ENCODE data around the gene CNTNAP2.

The CNTNAP2 gene

DNA sequence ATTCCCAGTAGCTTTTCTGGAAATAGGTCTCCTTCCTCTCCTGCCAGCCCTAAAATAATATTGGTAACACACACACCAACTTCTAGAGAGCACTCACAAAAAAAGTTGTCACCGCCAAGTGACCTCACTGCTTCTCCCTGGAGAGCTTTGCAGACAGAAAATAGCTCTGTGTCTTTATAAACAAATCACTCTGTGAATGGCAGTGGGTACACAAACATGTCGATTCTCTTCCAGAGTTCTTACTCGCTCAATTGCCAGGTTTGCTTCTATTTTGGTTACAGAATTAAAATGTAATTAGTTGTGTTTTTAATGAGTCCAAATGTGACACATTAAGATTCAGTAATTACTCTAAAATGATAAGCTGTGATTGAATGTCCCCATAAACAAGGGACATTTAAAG lies 1824.8 kb downstream of the CNTNAP2 start:
- no peak for DNase-seq (ENCODE audit: low spot score)

- DNase-seq (ENCODE audit: low spot score), result no peak
Observed at GRCh38 chr7:147944321-147944720, 1827.7 kb downstream of the CNTNAP2 start.

GRCh38 chr7:147952918-147953317 lies 1836.3 kb downstream of the CNTNAP2 start:
- DNase-seq (ENCODE audit: low spot score), result no peak

GRCh38 chr7:147968046-147968610 lies 1851.5 kb downstream of the CNTNAP2 start:
- no peak for DNase-seq (ENCODE audit: low spot score)

GRCh38 chr7:147971606-147972110 lies 1855.1 kb downstream of the CNTNAP2 start:
- no peak for DNase-seq (ENCODE audit: low spot score)

- no peak for DNase-seq (ENCODE audit: low spot score)
Observed at GRCh38 chr7:147978201-147978600, 1861.6 kb downstream of the CNTNAP2 start.

DNA sequence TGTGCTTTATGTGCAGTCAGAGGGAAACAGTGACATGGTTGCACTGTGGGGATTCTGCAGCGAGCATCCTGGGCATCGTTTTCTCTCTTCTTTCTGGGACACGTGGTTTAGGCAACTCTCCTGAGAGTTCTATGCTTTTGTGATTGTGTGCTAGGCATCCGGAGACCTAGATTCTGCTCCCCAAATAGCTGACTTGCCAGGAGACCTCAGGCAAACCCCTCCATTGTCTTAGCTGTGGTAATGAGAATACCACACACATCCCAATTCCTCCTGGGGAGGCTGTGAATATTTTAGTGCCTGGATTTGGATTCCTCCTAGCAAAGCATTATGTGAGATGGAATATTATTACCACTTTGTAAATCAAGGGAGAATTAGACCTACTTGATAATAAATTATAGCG lies 1862.0 kb downstream of the CNTNAP2 start:
- DNase-seq (ENCODE audit: low spot score), result no peak

DNA sequence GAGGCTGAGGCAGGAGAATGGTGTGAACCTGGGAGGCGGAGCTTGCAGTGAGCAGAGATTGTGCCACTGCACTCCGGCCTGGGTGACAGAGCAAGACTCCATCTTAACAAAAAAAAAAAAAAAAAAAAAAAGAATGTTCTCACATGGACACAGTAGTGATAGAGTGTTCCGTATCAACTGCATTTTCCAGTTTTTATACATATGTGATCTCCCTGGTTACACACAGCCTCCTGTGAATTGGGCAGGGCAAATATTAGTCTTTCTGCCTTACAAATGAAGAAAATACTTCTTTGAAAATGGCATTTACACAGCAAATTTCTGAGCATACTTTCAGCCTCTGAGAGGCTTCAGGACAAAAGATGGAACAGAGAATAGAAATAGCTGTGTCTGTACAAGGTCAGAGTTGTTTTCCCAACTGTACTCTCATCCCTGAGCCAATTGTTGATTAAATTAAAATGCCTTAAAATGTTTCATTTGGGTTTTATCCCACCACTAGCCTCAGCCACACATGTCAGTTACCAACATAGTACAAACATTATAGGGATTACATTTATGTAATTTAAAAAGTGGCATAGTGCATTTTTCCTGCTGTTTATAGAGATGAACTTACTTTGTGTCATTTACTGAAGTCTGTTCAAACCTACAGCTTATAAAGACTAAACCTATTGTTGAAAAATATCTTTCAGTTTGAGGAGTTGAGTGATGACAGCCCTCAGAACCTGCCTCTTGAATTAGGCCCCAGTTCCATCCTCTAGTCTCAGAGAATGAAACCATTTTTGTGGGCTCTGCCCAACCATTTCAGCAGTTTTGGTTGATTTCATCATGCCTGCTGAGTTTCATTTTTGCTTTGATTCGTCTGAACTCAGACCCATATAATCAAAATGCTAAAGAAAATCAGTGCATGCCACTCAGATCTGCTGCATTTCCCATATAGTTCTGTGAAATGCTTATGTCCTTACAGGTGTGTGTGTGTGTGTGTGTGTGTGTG lies 1864.5 kb downstream of the CNTNAP2 start:
- DNase-seq (ENCODE audit: low spot score), result no peak

GRCh38 chr7:147982307-147982706 lies 1865.7 kb downstream of the CNTNAP2 start:
- no peak for DNase-seq (ENCODE audit: low spot score)

DNA sequence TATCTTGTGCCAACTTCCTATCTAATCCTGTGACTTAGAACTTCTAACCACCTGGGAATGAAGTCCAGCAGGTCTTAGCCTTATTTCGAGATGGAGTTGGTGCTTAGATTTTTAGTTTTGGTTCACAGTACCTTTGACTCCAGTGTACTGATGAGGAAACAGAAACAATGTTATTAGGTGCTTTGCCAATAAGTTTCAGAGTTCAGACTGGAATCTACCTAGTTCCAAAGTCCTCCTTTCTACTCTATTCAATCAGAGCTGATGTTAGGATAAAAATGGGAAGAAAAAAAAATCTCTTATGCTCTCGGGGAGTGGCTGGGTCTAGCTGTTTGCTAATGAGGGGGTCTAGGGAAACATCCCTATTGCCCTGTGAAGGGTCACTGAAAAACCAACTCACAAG lies 1867.7 kb downstream of the CNTNAP2 start:
- no peak for DNase-seq (ENCODE audit: low spot score)

- DNase-seq (ENCODE audit: low spot score), result no peak
Observed at GRCh38 chr7:147990079-147990478, 1873.5 kb downstream of the CNTNAP2 start.

DNA sequence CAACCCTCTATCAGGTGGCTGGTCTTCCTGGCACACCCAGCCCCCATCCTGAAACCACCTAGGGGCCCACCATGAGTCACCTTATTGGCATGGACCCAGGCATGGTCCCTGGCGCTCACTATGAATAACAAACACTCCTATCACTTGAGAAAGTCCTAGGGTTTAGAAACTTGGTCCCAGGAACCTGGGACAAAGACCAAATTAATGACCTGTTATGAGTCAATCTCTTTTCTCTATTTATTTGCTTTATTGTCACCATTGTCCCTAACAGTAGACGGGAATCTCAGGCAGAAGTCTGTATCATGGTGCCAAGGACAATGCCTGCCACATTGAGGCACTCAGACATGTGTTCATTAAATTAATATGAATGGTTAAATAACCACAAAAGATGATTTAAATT lies 1874.3 kb downstream of the CNTNAP2 start:
- no peak for DNase-seq (ENCODE audit: low spot score)

DNA sequence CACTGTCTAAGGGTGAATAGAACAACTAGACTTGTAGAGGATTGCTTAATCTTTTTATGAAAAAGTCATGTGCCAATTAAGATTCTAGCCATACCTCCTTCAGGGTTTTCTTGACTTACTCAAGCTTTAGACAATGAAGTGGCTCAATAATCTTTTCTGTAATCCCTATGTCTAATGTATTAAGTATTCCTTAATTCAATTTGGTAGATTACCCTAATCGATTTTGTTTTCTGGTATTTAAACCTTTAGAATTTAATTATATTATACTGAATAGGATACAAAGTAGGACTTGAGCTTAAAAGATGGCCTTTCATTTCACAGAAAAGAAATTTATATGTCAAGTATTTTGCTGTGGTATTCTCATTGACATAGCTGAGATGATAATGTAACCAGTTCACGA lies 1876.1 kb downstream of the CNTNAP2 start:
- DNase-seq (ENCODE audit: low spot score), result no peak

GRCh38 chr7:147997636-147998035 lies 1881.0 kb downstream of the CNTNAP2 start:
- DNase-seq (ENCODE audit: low spot score), result no peak

DNA sequence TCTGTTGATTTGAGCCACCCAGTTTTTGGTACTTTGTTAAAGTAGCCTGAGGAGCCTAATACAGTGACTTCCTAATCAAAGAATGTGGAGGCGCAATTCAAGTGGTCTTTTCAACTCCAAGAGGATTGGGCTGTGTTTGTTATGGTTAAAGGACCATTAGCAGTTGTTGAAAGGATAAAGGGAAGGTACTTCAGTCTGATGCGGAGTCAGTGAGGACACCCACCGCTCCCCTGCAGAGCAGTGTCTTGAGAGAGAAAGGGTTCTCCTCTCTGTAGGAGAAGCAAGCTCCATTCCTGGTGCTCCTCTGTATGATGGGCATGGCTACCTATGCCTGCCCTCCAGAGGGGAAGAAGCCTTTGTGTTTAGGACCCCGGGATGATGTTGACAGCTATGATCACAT lies 1883.4 kb downstream of the CNTNAP2 start:
- no peak for DNase-seq (ENCODE audit: low spot score)

GRCh38 chr7:148011753-148012152 lies 1895.2 kb downstream of the CNTNAP2 start:
- no peak for DNase-seq (ENCODE audit: low spot score)

DNA sequence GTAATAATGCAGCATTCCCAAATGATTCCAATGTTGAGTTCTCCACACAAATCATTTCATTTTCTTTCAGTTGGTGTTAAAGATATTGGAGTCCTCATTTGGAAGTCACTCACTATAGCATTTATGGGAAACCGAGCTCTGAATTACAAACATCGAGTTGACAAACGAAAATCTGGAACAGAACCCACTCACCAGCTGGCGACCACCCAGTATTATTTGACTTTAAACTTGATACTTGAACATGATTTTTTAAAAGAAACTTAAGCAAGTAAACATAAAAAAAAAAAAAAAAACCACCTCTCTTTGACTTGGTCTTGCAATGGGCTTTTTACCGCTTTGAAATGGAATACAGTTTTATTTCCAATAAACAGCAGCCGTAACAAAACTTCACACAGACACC lies 1897.4 kb downstream of the CNTNAP2 start:
- no peak for DNase-seq (ENCODE audit: low spot score)

GRCh38 chr7:148014541-148014940 lies 1897.9 kb downstream of the CNTNAP2 start:
- no peak for DNase-seq (ENCODE audit: low spot score)

DNA sequence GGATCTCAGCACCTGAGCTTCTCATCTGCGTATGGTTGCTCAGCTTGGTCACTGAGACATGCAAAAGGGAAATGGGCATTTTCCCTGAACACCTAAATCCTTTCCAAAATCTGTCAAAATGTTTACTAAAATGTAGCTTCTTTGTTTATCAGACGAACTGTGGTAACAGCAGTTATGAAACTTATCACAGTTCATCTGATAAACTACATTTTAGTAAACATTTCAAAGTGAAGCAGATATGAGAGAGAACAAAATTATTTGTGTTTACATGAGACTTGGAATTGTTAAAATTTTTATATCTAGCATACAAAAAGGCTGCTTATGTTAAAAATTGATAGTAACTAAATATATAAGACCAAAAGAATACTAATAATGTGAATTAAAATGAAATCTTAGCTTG lies 1900.5 kb downstream of the CNTNAP2 start:
- DNase-seq (ENCODE audit: low spot score), result no peak

DNA sequence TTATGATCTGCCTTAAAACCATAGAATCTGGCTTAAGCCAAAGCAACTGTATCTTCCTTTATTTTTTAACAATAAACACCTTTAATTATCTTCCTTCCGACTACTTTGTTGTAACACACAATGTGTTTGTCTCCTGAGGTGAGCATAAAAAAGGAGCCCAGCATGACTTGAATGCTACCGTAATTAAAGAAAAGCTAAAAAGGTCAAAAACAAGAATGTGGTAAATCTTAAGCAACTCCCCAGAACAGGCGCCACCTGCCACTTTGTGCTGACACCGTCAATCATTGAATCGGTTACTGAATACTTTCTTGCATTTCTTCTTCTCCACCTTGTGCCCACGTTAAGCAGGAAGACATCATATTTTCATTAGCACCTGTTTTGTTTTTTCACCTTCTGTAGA lies 1904.1 kb downstream of the CNTNAP2 start:
- no peak for DNase-seq (ENCODE audit: low spot score)

- no peak for DNase-seq (ENCODE audit: low spot score)
Observed at GRCh38 chr7:148021507-148022045, 1905.0 kb downstream of the CNTNAP2 start.

DNA sequence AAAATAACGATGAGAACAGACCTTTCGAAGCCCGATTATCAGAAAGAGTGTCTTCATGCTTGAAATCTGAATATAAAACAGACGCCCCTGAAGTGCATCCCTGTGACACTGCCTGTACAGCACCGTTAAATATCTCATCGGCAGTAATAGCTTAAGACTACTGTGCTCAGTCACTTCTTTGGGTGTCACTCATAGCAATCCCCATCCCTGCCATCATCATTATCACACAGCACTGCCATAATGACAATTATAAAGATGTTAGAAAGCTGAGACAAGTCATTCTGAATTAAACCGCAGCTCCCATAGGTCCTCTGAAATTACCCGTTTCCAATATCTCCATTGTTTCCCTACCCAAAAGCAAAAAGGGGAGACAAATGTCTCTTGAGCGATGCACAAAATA lies 1906.2 kb downstream of the CNTNAP2 start:
- no peak for DNase-seq (ENCODE audit: low spot score)

GRCh38 chr7:148026713-148027112 lies 1910.1 kb downstream of the CNTNAP2 start:
- no peak for DNase-seq (ENCODE audit: low spot score)
